K562 (cell line): Measurements from ENCODE around the gene TMC4. TPM values are rescaled to one million over a fixed set of nuclear protein-coding genes. Genes with fewer than 3 reads are reported as not detected.

Experiments
- ARID4B ChIP-seq: sonication (generic); formaldehyde crosslinking; IDR thresholded peaks from 2 replicates; pipeline ENCODE4 v1.8.0; 2022; ENCODE audit warnings: mild to moderate bottlenecking, missing genetic modification reagents
- BRCA1 ChIP-seq, 2 experiments: fragments of 450-650 bp in 1 of 2; sonication (generic) in 1 of 2; formaldehyde crosslinking in 1 of 2; IDR thresholded peaks; 2 replicates each; pipeline versions ENCODE4 v1.5.0 to v1.6.1; 2017 to 2020; ENCODE audit warnings: mild to moderate bottlenecking in 1 of 2, missing genetic modification reagents in 1 of 2
- GTF2F1 ChIP-seq: IDR thresholded peaks from 2 replicates; pipeline ENCODE4 v1.6.1; 2011; ENCODE audit warnings: low read depth, low read length, improper control_type of control experiment
- HMGN3 ChIP-seq: IDR thresholded peaks from 2 replicates; pipeline ENCODE4 v1.6.1; 2011; ENCODE audit warnings: borderline replicate concordance, low read depth, mild to moderate bottlenecking, mixed read lengths, low read length; ENCODE audit not compliant: insufficient read length; ENCODE audit errors: extremely low read depth
- MCM2 ChIP-seq: fragments of 450-650 bp; IDR thresholded peaks from 2 replicates; pipeline ENCODE4 v1.6.1; 2017; ENCODE audit warnings: low read depth, mild to moderate bottlenecking
- MEIS2 ChIP-seq: fragments of 450-650 bp; IDR thresholded peaks from 2 replicates; pipeline ENCODE4 v1.6.1; 2014; ENCODE audit warnings: mild to moderate bottlenecking; ENCODE audit not compliant: partially characterized antibody
- MLX ChIP-seq, 2 experiments: fragments of 450-650 bp in 1 of 2; sonication (generic) in 1 of 2; formaldehyde crosslinking; conservative IDR thresholded peaks; 2 replicates each; pipeline versions ENCODE4 v1.4.0 to v1.8.1; 2020 to 2022; ENCODE audit warnings: mild to moderate bottlenecking in 1 of 2, missing genetic modification reagents in 1 of 2
- NRF1 ChIP-seq, 2 experiments: fragments of 450-650 bp; IDR thresholded peaks in 1 of 2; conservative IDR thresholded peaks in 1 of 2; 2 replicates each; pipeline ENCODE4 v1.6.1; 2014; ENCODE audit warnings: mild to moderate bottlenecking in 2 of 2
- TCF3 ChIP-seq: sonication (generic); formaldehyde crosslinking; IDR thresholded peaks from 2 replicates; pipeline ENCODE4 v1.4.0; 2020; ENCODE audit warnings: mild to moderate bottlenecking, missing genetic modification reagents
- ZFP30 ChIP-seq: fragments of 250-450 bp; sonication (Bioruptor Pico); IDR thresholded peaks from 2 replicates; pipeline ENCODE4 v1.8.0; 2022; ENCODE audit warnings: moderate library complexity, mild to moderate bottlenecking, inconsistent platforms, borderline replicate concordance
- ZFP36 ChIP-seq: fragments of 150-350 bp; IDR thresholded peaks from 2 replicates; pipeline ENCODE4 v1.6.1; 2018; ENCODE audit warnings: low read length, low read depth; ENCODE audit not compliant: partially characterized antibody
- ZNF239 ChIP-seq: fragments of 250-450 bp; sonication (Bioruptor Pico); IDR thresholded peaks from 2 replicates; pipeline ENCODE4 v1.4.0; 2020; ENCODE audit warnings: mild to moderate bottlenecking
- ZNF282 ChIP-seq: sonication (generic); formaldehyde crosslinking; IDR thresholded peaks from 2 replicates; pipeline ENCODE4 v1.8.1; 2023; ENCODE audit warnings: missing genetic modification reagents
- ZNF644 ChIP-seq: fragments of 200-800 bp; sonication (Bioruptor generic); IDR thresholded peaks from 2 replicates; pipeline ENCODE4 v1.6.1; 2016; ENCODE audit warnings: low read depth, missing genetic modification characterization, missing compliant biosample characterization
- polyA plus RNA-seq, 8 experiments: library from polyadenylated mRNA; depleted of rRNA in 4 of 8; stranded (reverse) in 5 of 8; unstranded in 3 of 8; fragments of >200 nt; fragmentation: Nextera tagmentation in 2 of 8; fragmentation: Illumina TruSeq in 1 of 8; extraction: Ambion mirVana in 2 of 8; extraction: Trizol in 1 of 8; gene quantifications; 2 replicates each; pipeline versions ENCODE4 v1.2.1 to v1.2.3, GENCODE V29; 2011 to 2014; ENCODE audit warnings: inconsistent platforms in 1 of 8, missing spikeins in 1 of 8
- total RNA-seq, 7 experiments: library from RNA; depleted of rRNA in 6 of 7; stranded (reverse); fragments of >200 nt in 6 of 7; fragmentation: Illumina TruSeq in 2 of 7; extraction: Trizol in 2 of 7; gene quantifications; 2 replicates each; pipeline versions ENCODE4 v1.2.1 to v1.2.3, GENCODE V29; 2011 to 2021; ENCODE audit warnings: low replicate concordance in 1 of 7
- TF ChIP-seq, protein P1 (sequence below): sonication (generic); formaldehyde crosslinking; IDR thresholded peaks from 2 replicates; pipeline ENCODE4 v1.8.1; 2022; ENCODE audit warnings: missing genetic modification reagents

TMC4 gene
- total and polyA plus RNA-seq, 9 of the 15 experiments (the other 6 are each of a cell fraction or from before 2014, with no cell fraction given): 0.12 to 0.79 (median 0.36) TPM; not detected in 2

GRCh38 chr19:54209811-54210494, 37.0 kb upstream of the TMC4 start (continued):
- TF ChIP-seq HMGN3 (no peak), ZNF644 (no peak), MLX (CRISPR knock-in tag; conservative IDR thresholded peaks at IDR 0.05) (no peak), BRCA1 (IDR thresholded peaks at IDR 0.05) (no peak), BRCA1 (CRISPR knock-in tag; IDR thresholded peaks at IDR 0.05) (no peak), ZNF282 (CRISPR knock-in tag) (no peak), MCM2 (no peak), GTF2F1 (no peak), ZNF239 (CRISPR knock-in tag) (no peak; the same call in 1 of the 2 replicates), MEIS2 (peak; percentile 70), ARID4B (CRISPR knock-in tag) (no peak; the same call in 1 of the 2 replicates), NRF1 (conservative IDR thresholded peaks at IDR 0.05 in 1 of 2, IDR thresholded peaks at IDR 0.05 in 1 of 2) (peak; percentile 33 to 38; a peak in 1 of 4 replicates), ZFP36 (peak; percentile 44), ZFP30 (CRISPR knock-in tag) (no peak), TCF3 (CRISPR knock-in tag) (peak; percentile 89)
- TF ChIP-seq, protein P1, sequence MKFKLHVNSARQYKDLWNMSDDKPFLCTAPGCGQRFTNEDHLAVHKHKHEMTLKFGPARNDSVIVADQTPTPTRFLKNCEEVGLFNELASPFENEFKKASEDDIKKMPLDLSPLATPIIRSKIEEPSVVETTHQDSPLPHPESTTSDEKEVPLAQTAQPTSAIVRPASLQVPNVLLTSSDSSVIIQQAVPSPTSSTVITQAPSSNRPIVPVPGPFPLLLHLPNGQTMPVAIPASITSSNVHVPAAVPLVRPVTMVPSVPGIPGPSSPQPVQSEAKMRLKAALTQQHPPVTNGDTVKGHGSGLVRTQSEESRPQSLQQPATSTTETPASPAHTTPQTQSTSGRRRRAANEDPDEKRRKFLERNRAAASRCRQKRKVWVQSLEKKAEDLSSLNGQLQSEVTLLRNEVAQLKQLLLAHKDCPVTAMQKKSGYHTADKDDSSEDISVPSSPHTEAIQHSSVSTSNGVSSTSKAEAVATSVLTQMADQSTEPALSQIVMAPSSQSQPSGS (CRISPR knock-in tag): no peak
